D721Med (cell line): ENCODE data around the gene NTRK2.

Experiments
- DNase-seq: peaks from one replicate; pipeline ENCODE4 v3.0.0; 2011; ENCODE audit warnings: low spot score; ENCODE audit not compliant: insufficient read length
- FAIRE-seq: peaks from 2 replicates; lab custom pipeline; 2011; peaks lifted over from hg19 to GRCh38; lab: Jason Lieb, UNC
- TF ChIP-seq, protein P1 (sequence below): IDR thresholded peaks from 2 replicates; pipeline ENCODE4 v1.5.1; 2012; ENCODE audit warnings: mild to moderate bottlenecking, control low read depth; ENCODE audit not compliant: insufficient read depth; ENCODE audit errors: missing control alignments

The NTRK2 gene

GRCh38 chr9:84669013-84669287 lies 579 bp upstream of the NTRK2 start:
- FAIRE-seq (no peak), DNase-seq (no peak)
- TF ChIP-seq, protein P1, sequence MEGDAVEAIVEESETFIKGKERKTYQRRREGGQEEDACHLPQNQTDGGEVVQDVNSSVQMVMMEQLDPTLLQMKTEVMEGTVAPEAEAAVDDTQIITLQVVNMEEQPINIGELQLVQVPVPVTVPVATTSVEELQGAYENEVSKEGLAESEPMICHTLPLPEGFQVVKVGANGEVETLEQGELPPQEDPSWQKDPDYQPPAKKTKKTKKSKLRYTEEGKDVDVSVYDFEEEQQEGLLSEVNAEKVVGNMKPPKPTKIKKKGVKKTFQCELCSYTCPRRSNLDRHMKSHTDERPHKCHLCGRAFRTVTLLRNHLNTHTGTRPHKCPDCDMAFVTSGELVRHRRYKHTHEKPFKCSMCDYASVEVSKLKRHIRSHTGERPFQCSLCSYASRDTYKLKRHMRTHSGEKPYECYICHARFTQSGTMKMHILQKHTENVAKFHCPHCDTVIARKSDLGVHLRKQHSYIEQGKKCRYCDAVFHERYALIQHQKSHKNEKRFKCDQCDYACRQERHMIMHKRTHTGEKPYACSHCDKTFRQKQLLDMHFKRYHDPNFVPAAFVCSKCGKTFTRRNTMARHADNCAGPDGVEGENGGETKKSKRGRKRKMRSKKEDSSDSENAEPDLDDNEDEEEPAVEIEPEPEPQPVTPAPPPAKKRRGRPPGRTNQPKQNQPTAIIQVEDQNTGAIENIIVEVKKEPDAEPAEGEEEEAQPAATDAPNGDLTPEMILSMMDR: no peak

DNA sequence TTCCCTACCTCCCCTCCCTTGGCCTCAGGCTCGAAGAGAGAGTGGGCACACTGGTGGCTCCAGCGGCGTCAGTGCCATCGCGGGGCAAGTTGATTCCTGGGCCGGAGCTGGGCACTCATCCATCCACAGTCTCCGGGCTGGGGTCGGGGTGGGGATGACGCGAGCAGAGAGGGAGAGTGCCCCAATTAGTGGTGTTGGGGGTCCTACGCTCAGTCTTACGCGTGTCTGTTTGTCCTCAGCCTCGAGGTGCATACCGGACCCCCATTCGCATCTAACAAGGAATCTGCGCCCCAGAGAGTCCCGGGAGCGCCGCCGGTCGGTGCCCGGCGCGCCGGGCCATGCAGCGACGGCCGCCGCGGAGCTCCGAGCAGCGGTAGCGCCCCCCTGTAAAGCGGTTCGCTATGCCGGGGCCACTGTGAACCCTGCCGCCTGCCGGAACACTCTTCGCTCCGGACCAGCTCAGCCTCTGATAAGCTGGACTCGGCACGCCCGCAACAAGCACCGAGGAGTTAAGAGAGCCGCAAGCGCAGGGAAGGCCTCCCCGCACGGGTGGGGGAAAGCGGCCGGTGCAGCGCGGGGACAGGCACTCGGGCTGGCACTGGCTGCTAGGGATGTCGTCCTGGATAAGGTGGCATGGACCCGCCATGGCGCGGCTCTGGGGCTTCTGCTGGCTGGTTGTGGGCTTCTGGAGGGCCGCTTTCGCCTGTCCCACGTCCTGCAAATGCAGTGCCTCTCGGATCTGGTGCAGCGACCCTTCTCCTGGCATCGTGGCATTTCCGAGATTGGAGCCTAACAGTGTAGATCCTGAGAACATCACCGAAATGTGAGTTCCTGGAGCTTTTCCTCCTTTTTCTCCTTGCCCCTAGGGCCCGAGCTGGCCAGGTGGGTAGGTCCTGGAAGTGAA lies 861 bp downstream of the NTRK2 start:
- FAIRE-seq (no peak), DNase-seq (no peak)
- TF ChIP-seq, protein P1: no peak

- no peak for DNase-seq
- no peak for FAIRE-seq
- TF ChIP-seq, protein P1: no peak
Measured at GRCh38 chr9:84671586-84672521, 2.3 kb downstream of the NTRK2 start.

- FAIRE-seq (no peak), DNase-seq (no peak)
- TF ChIP-seq, protein P1: no peak
Measured at GRCh38 chr9:84673806-84674205, 4.3 kb downstream of the NTRK2 start.

- no peak for FAIRE-seq
- TF ChIP-seq, protein P1: no peak
- no peak for DNase-seq
Measured at GRCh38 chr9:84677080-84677479, 7.6 kb downstream of the NTRK2 start.

DNA sequence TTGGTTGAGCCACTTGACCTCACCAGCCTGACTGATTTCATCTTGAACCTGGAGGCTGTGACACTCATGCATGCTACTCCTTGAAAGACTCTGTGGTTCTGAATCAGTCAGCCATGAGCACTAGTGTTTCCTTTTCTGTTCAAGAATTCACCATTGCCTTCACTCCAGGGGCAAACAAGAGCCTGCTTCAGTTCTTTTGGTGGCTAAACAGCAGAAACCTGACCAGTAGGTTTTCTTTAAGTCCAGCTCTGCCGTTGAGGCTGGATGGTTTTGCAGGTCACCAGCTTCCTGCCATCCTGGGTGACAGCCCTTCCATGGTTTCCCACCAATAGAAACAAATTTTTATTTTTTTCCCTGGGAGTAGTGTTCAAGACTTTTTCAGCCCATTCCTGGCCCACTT lies 10.0 kb downstream of the NTRK2 start:
- DNase-seq: no peak
- TF ChIP-seq, protein P1: no peak

More for the DNA sequence above, 10.0 kb downstream of the NTRK2 start:
- FAIRE-seq: no peak
